Fibroblast of lung (primary cell): Measurements from ENCODE around the gene GAS7.

Source experiments
- CTCF ChIP-seq, 2 donors: IDR thresholded peaks in 1 of 2; conservative IDR thresholded peaks in 1 of 2; 1 replicate in 1 of 2; 2 replicates in 1 of 2; pipeline ENCODE4 v1.5.1; 2011 to 2012; ENCODE audit warnings: low read length in 2 of 2, control low read depth in 1 of 2, inconsistent platforms in 1 of 2, low read depth in 1 of 2, mild to moderate bottlenecking in 1 of 2
- EZH2 ChIP-seq: IDR thresholded peaks from 2 replicates; pipeline ENCODE4 v1.5.1; 2012; ENCODE audit warnings: low read length, control low read depth, mild to moderate bottlenecking; ENCODE audit errors: missing control alignments

DNA sequence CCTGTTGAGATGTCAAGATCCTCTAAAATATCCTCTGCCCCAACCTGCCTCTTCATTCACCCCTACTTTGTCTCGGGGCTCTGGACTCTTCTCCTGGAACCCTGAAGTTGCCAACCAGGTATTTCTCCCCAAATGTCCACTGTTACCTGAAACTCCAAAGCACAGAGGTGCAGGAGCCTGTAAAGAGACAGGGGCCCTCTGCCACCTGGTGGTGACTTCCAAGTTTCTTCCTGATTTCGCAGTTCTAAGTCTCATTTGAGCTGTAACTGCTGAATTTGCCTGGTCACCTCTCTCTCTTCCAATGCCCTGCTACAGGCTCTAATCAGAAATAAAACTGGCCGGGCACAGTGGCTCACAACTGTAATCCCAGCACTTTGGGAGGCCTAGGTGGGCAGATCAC, 216.2 kb downstream of the GAS7 start:
- peak in 1 of 2 donors; percentile 18 for TF ChIP-seq CTCF (conservative IDR thresholded peaks at IDR 0.05 in 1 of 2, IDR thresholded peaks at IDR 0.05 in 1 of 2; ENCODE audit: low read depth in 1 of 2, low read length in 2 of 2)
- no peak for TF ChIP-seq EZH2
